LNCAP (cell line): ENCODE measurements around the gene PLXNB3.

Experiments used
- CTCF ChIP-seq: fragments of 450-650 bp; IDR thresholded peaks from 2 replicates; pipeline ENCODE4 v1.5.1; 2017; ENCODE audit warnings: mild to moderate bottlenecking

Gene PLXNB3

GRCh38 chrX:153797415-153798015, 33.5 kb downstream of the PLXNB3 start:
- no peak for TF ChIP-seq CTCF

GRCh38 chrX:153799326-153799725, 35.3 kb downstream of the PLXNB3 start:
- TF ChIP-seq CTCF, result no peak

- TF ChIP-seq CTCF, result no peak
Observed at GRCh38 chrX:153800177-153800722, 36.2 kb downstream of the PLXNB3 start.

- no peak for TF ChIP-seq CTCF
Observed at GRCh38 chrX:153800746-153801145, 36.7 kb downstream of the PLXNB3 start.

- TF ChIP-seq CTCF, result no peak
Observed at GRCh38 chrX:153801669-153802068, 37.6 kb downstream of the PLXNB3 start.

- TF ChIP-seq CTCF, result no peak
Observed at GRCh38 chrX:153802513-153803045, 38.5 kb downstream of the PLXNB3 start.

- no peak for TF ChIP-seq CTCF
Observed at GRCh38 chrX:153803211-153804099, 39.4 kb downstream of the PLXNB3 start.
